Left lung (tissue), 10 donors: ENCODE measurements around the gene RALB. TPM values are rescaled to one million over a fixed set of nuclear protein-coding genes. Genes with fewer than 3 reads are reported as not detected.
"Not testable (repeated sequence)": the region's sequence is repeated elsewhere in the genome, so short reads cannot be mapped to it uniquely, and the experiment has no call there.

Source experiments
- ATAC-seq: fragments of 200-7000 bp; cut with Tn5 transposase; one replicate; pipeline ENCODE4 v1.9.1; 2020; ENCODE audit warnings: moderate library complexity
- DNase-seq, 4 donors: peaks; one replicate each; pipeline ENCODE4 v3.0.0-alpha.2; 2013 to 2020
- H3K27ac ChIP-seq, 2 donors: fragments of 200-600 bp; sonication (generic) in 1 of 2; one replicate each; pipeline versions ENCODE4 v1.5.0 to v1.8.0; 2020 to 2021
- H3K27me3 ChIP-seq, 2 donors: fragments of 200-600 bp; sonication (generic) in 1 of 2; one replicate each; pipeline versions ENCODE4 v1.5.0 to v1.8.0; 2020 to 2021
- H3K36me3 ChIP-seq, 2 donors: fragments of 200-600 bp; sonication (generic) in 1 of 2; one replicate each; pipeline versions ENCODE4 v1.5.0 to v1.8.0; 2020 to 2021
- H3K4me1 ChIP-seq, 2 donors: fragments of 200-600 bp; one replicate each; pipeline ENCODE4 v1.8.0; 2021
- H3K4me3 ChIP-seq, 2 donors: fragments of 200-600 bp; sonication (generic) in 1 of 2; one replicate each; pipeline versions ENCODE4 v1.5.0 to v1.8.0; 2020 to 2021; ENCODE audit warnings: mild to moderate bottlenecking in 1 of 2
- H3K9me3 ChIP-seq, 2 donors: fragments of 200-600 bp; sonication (generic) in 1 of 2; one replicate each; pipeline versions ENCODE4 v1.5.0 to v1.8.0; 2020 to 2021
- intact Hi-C, 2 donors: fragments of 100-400 bp; cut with DNase I; formaldehyde crosslinking; loops; one replicate each; pipeline versions ENCODE4 v1.11.2 to v1.14.2; 2022
- polyA plus RNA-seq, 6 donors: library from polyadenylated mRNA; unstranded; fragments of 120-200 nt; gene quantifications; one replicate each; pipeline ENCODE4 v1.2.1, GENCODE V29; 2013; ENCODE audit not compliant: insufficient read length in 6 of 6
- total RNA-seq, 2 donors: library from RNA; stranded (reverse); fragmentation: NEBNext Ultra II Directional; extraction: Animal tissue kit (Norgen Biotek cat#: 25700); gene quantifications; one replicate each; pipeline ENCODE4 v1.2.1, GENCODE V29; 2021
- TF ChIP-seq, protein P1 (sequence below), 2 donors: fragments of 200-600 bp; sonication (generic) in 1 of 2; IDR thresholded peaks; one replicate each; pipeline versions ENCODE4 v1.5.0 to v1.8.0; 2021; ENCODE audit warnings: antibody characterized with exemption in 2 of 2
- donor health status: DM: no; HTN: yes; CAD: no.
- donor health status: DM: no; HTN: no; CAD: no.

RALB gene
- total and polyA plus RNA-seq, 8 donors, result 50.5 to 143 (median 112) TPM

- intact Hi-C loops, result no loop called here
- ATAC-seq, result no peak
- no peak overlapping the region for H3K27ac ChIP-seq
- H3K9me3 ChIP-seq, result no peaks in the 10 kb centered on the region
- peak in 1 of 4 donors; percentile 28 for DNase-seq
- TF ChIP-seq, protein P1, sequence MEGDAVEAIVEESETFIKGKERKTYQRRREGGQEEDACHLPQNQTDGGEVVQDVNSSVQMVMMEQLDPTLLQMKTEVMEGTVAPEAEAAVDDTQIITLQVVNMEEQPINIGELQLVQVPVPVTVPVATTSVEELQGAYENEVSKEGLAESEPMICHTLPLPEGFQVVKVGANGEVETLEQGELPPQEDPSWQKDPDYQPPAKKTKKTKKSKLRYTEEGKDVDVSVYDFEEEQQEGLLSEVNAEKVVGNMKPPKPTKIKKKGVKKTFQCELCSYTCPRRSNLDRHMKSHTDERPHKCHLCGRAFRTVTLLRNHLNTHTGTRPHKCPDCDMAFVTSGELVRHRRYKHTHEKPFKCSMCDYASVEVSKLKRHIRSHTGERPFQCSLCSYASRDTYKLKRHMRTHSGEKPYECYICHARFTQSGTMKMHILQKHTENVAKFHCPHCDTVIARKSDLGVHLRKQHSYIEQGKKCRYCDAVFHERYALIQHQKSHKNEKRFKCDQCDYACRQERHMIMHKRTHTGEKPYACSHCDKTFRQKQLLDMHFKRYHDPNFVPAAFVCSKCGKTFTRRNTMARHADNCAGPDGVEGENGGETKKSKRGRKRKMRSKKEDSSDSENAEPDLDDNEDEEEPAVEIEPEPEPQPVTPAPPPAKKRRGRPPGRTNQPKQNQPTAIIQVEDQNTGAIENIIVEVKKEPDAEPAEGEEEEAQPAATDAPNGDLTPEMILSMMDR (IDR thresholded peaks at IDR 0.05), result no peak
- H3K4me1 ChIP-seq, result peaks cover 0 to 33% of the 10 kb centered on the region in 2 donors
- no peaks in the 10 kb centered on the region for H3K27me3 ChIP-seq
- no peak overlapping the region for H3K4me3 ChIP-seq
- H3K36me3 ChIP-seq, result peaks cover 0 to 10% of the 10 kb centered on the region in 2 donors
These were observed 57.5 kb downstream of the RALB start for GRCh38 chr2:120310136-120310535.

DNA sequence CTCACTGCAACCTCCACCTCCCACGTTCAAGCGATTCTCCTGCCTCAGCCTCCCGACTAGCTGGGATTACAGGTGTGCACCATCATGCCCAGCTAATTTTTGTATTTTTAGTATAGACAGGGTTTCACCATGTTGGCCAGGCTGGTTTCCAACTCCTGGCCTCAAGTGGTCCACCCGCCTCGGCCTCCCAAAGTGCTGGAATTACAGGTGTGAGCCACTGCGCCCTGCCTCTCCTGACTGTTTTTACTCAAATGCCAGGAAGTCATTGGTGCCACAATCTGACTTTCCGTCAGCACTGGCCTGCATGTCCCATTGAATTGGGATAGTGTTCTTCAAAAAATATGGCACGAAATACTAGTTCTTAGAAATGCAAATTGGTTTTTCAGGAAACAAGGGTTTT, 58.2 kb downstream of the RALB start:
- H3K9me3 ChIP-seq, H3K27ac ChIP-seq, H3K4me3 ChIP-seq, ATAC-seq, H3K27me3 ChIP-seq, intact Hi-C loops, H3K36me3 ChIP-seq: not testable (repeated sequence)
- H3K4me1 ChIP-seq, result peaks cover 0 to 26% of the 10 kb centered on the region in 2 donors
- peak in 1 of 4 donors; percentile 49 for DNase-seq

- Histone ChIP-seq H3K9me3 (no peaks in the 10 kb centered on the region), H3K27ac (no peak overlapping the region), H3K36me3 (no peaks in the 10 kb centered on the region), H3K4me1 (peaks cover 0 to 21% of the 10 kb centered on the region in 2 donors), H3K4me3 (no peak overlapping the region), H3K27me3 (no peaks in the 10 kb centered on the region)
- intact Hi-C loops, result no loop called here
- TF ChIP-seq, protein P1 (IDR thresholded peaks at IDR 0.05), result no peak
- DNase-seq, result peak in 1 of 4 donors; percentile 49
- no peak for ATAC-seq
These were observed 59.4 kb downstream of the RALB start for GRCh38 chr2:120312076-120312475.

DNA sequence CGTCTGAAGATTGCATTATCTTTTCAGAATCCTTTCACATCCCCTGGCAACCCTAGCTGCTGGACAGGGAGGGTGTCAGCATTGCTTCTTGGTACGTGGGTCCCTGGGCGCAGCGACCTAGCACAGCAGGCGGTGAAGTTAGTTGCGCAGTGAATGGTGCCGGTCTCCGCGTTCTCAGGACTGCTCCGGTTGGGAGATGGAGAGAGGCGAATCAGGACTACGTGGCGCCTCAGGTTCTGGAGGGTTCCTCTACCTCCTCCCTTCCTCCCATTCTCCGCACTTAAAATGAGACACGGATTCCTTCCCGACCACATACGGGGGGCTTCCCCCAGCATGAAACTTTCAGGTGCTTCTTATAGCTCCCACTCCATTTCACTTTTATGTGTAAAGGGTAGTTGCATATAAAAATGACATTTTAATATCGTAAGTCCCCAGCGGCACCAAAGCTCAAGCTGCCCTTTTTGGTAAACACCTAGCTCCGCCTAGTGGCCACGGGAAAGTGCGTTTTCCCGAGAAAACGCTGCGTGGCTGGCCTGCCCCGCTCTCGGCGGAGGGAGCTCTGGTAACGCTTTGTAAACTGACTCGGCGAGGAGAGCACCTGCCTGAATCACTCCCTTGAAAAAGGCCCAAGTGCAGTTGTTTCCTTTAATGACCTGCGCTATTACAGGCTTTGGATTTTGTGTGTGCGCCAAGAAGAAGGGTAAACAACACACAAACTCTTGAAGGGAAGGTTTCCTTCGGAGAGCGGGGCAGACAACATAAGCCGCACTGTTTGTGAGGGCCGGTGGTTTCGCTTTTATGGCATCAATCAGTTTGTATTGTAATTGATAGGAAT, 60.4 kb downstream of the RALB start:
- Histone ChIP-seq H3K27me3 (no peaks in the 10 kb centered on the region), H3K27ac (peak overlapping the region; percentile 53 to 55), H3K4me1 (peaks cover 0 to 21% of the 10 kb centered on the region in 2 donors), H3K36me3 (no peaks in the 10 kb centered on the region), H3K9me3 (no peaks in the 10 kb centered on the region), H3K4me3 (peak overlapping the region; percentile 22 to 40)
- intact Hi-C loops, result no loop called here
- TF ChIP-seq, protein P1 (IDR thresholded peaks at IDR 0.05), result peak; percentile 85 to 90
- peak; percentile 82 to 92 (median 88) for DNase-seq
- peak; percentile 96 for ATAC-seq

- H3K27me3 ChIP-seq, result no peaks in the 10 kb centered on the region
- no peaks in the 10 kb centered on the region for H3K36me3 ChIP-seq
- ATAC-seq (peak; percentile 43), DNase-seq (peak in 2 of 4 donors; percentile 29 to 80)
- H3K4me3 ChIP-seq, result peak overlapping the region; percentile 22 to 40
- H3K27ac ChIP-seq, result no peak overlapping the region
- no peaks in the 10 kb centered on the region for H3K9me3 ChIP-seq
- peaks cover 1 to 28% of the 10 kb centered on the region in 2 donors for H3K4me1 ChIP-seq
- TF ChIP-seq, protein P1 (IDR thresholded peaks at IDR 0.05), result no peak
- intact Hi-C loops, result no loop called here
These were observed 61.3 kb downstream of the RALB start for GRCh38 chr2:120313695-120314615.
